Panc1 (cell line): ENCODE data around the gene PRLR. TPM values are rescaled to one million over a fixed set of nuclear protein-coding genes. Genes with fewer than 3 reads are reported as not detected.

Experiments used
- ATAC-seq: fragments of 200-7000 bp; cut with Tn5 transposase; 2 replicates; pipeline ENCODE4 v1.9.1; 2020; ENCODE audit warnings: mild to moderate bottlenecking, moderate library complexity
- BruUV-seq: library from RNA; stranded (reverse); fragments of 400-500 nt; replicated peaks from 2 replicates; lab custom pipeline; 2021; lab: Mats Ljungman, UMichigan
- CTCF ChIA-PET: fragments of 300-600 bp; sonication (Branson Sonifier 250); formaldehyde crosslinking; loops from one replicate; lab custom pipeline; 2022; ENCODE audit warnings: antibody characterized with exemption; lab: Charles Lee
- POLR2A ChIA-PET: fragments of 300-600 bp; sonication (Branson Sonifier 250); formaldehyde crosslinking; loops from one replicate; lab custom pipeline; 2022; ENCODE audit warnings: antibody characterized with exemption; lab: Charles Lee
- DNase-seq: peaks from one replicate; pipeline ENCODE4 v3.0.0-alpha.2; 2010; ENCODE audit warnings: low read depth, low spot score
- H3K27ac ChIP-seq: 2 replicates; pipeline ENCODE4 v1.5.1; 2011; ENCODE audit warnings: mild to moderate bottlenecking, low read length, inconsistent platforms
- H3K27me3 ChIP-seq: fragments of 200-500 bp; sonication (Bioruptor generic); 2 replicates; pipeline ENCODE4 v1.6.0; 2014; ENCODE audit warnings: low read length, inconsistent platforms; ENCODE audit not compliant: control insufficient read depth, insufficient read depth
- H3K36me3 ChIP-seq: fragments of 200-500 bp; sonication (Bioruptor generic); 2 replicates; pipeline ENCODE4 v1.5.1; 2014; ENCODE audit warnings: inconsistent platforms, mild to moderate bottlenecking, low read length, moderate library complexity; ENCODE audit not compliant: control insufficient read depth, insufficient read depth
- H3K4me1 ChIP-seq: 2 replicates; pipeline ENCODE4 v1.5.1; 2011; ENCODE audit warnings: inconsistent platforms, mild to moderate bottlenecking, low read length, moderate library complexity; ENCODE audit not compliant: control insufficient read depth, insufficient read depth
- H3K4me3 ChIP-seq, 2 experiments: 2 replicates each; pipeline ENCODE4 v1.5.1; 2011 to 2012; ENCODE audit warnings: low read depth in 2 of 2, low read length in 2 of 2, mild to moderate bottlenecking in 2 of 2, inconsistent platforms in 1 of 2, moderate library complexity in 1 of 2
- H3K9me3 ChIP-seq: fragments of 200-500 bp; sonication (Bioruptor generic); 2 replicates; pipeline ENCODE4 v1.5.1; 2014; ENCODE audit warnings: low read depth, mild to moderate bottlenecking, inconsistent platforms, low read length, moderate library complexity; ENCODE audit not compliant: control insufficient read depth, insufficient read depth
- POLR2AphosphoS5 ChIP-seq: IDR thresholded peaks from 2 replicates; pipeline ENCODE4 v1.6.1; 2012; ENCODE audit warnings: mild to moderate bottlenecking, low read depth, low read length, moderate library complexity
- SIN3A ChIP-seq: IDR thresholded peaks from 2 replicates; pipeline ENCODE4 v1.6.1; 2012; ENCODE audit warnings: low read depth, mild to moderate bottlenecking, low read length, moderate library complexity, borderline replicate concordance; ENCODE audit not compliant: insufficient read depth
- TCF7L2 ChIP-seq: IDR thresholded peaks from 2 replicates; pipeline ENCODE4 v1.6.1; 2011; ENCODE audit warnings: mild to moderate bottlenecking, low read depth, low read length, inconsistent platforms
- in situ Hi-C: cut with HindIII; loops from 2 replicates; pipeline ENCODE4 v1.10.0; 2016; ENCODE audit warnings: low sequenced_read_pairs, low pct_unique_long_range_greater_than_20kb
- intact Hi-C: fragments of 100-400 bp; cut with micrococcal nuclease; formaldehyde crosslinking; loops from one replicate; pipeline ENCODE4 v1.10.0; 2022; ENCODE audit not compliant: unreplicated experiment
- total RNA-seq: library from RNA; stranded (reverse); gene quantifications from one replicate; pipeline ENCODE4 v1.2.1, GENCODE V29; 2021; ENCODE audit not compliant: unreplicated experiment
- TF ChIP-seq, protein P1 (sequence below), 2 experiments: IDR thresholded peaks; 2 replicates each; pipeline ENCODE4 v1.6.1; 2011 to 2012; ENCODE audit warnings: low read depth in 2 of 2, control low read depth in 1 of 2, low read length in 1 of 2, mild to moderate bottlenecking in 1 of 2, moderate library complexity in 1 of 2; ENCODE audit not compliant: insufficient read depth in 1 of 2
- TF ChIP-seq, protein P2 (sequence below): fragments of 450-650 bp; IDR thresholded peaks from 2 replicates; pipeline ENCODE4 v1.5.1; 2017; ENCODE audit warnings: mild to moderate bottlenecking

The PRLR gene
- total RNA-seq, 1 experiment from 2014 or later: 0.46 TPM

DNA sequence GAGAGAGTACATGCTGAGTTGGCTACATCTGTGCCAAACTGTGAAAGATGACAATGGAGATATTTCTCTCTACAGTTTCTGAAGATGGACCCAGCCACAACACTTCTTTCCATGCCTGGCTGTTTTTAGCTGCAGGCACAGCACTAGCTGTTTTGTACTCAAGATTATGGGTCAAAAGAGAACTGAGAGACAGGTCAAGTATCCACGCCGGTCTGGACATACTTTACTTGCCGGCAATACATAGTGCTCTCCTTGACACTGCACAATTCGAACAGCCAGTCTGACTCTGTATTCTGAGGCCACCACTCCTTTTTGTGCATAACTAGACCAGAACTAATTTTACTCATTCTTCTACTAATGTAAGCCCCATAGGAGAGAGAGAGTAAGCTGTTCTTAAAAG lies 2.6 kb downstream of the PRLR start:
- intact Hi-C loops: loop anchor here (5.0 kb wide), 1 partner anchor 700 kb away; no protein-coding TSS in a partner anchor
- no peak overlapping the region for H3K27ac ChIP-seq
- H3K36me3 ChIP-seq: no peaks in the 10 kb centered on the region
- peaks cover 12% of the 10 kb centered on the region for H3K27me3 ChIP-seq
- H3K4me1 ChIP-seq: peaks cover 4% of the 10 kb centered on the region; the same call in 1 of the 2 replicates
- no TSS peak for BruUV-seq
- no peak overlapping the region for H3K4me3 ChIP-seq
- H3K9me3 ChIP-seq: no peaks in the 10 kb centered on the region
- in situ Hi-C loops: no loop called here
- POLR2A ChIA-PET: no interaction called here
- ATAC-seq (no peak), DNase-seq (no peak)
- TF ChIP-seq, protein P1, sequence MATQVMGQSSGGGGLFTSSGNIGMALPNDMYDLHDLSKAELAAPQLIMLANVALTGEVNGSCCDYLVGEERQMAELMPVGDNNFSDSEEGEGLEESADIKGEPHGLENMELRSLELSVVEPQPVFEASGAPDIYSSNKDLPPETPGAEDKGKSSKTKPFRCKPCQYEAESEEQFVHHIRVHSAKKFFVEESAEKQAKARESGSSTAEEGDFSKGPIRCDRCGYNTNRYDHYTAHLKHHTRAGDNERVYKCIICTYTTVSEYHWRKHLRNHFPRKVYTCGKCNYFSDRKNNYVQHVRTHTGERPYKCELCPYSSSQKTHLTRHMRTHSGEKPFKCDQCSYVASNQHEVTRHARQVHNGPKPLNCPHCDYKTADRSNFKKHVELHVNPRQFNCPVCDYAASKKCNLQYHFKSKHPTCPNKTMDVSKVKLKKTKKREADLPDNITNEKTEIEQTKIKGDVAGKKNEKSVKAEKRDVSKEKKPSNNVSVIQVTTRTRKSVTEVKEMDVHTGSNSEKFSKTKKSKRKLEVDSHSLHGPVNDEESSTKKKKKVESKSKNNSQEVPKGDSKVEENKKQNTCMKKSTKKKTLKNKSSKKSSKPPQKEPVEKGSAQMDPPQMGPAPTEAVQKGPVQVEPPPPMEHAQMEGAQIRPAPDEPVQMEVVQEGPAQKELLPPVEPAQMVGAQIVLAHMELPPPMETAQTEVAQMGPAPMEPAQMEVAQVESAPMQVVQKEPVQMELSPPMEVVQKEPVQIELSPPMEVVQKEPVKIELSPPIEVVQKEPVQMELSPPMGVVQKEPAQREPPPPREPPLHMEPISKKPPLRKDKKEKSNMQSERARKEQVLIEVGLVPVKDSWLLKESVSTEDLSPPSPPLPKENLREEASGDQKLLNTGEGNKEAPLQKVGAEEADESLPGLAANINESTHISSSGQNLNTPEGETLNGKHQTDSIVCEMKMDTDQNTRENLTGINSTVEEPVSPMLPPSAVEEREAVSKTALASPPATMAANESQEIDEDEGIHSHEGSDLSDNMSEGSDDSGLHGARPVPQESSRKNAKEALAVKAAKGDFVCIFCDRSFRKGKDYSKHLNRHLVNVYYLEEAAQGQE (IDR thresholded peaks at IDR 0.05; ENCODE audit: insufficient read depth in 1 of 2, low read depth in 2 of 2, low read length in 1 of 2): no peak
- no peak for TF ChIP-seq SIN3A
- CTCF ChIA-PET: no interaction called here

DNA sequence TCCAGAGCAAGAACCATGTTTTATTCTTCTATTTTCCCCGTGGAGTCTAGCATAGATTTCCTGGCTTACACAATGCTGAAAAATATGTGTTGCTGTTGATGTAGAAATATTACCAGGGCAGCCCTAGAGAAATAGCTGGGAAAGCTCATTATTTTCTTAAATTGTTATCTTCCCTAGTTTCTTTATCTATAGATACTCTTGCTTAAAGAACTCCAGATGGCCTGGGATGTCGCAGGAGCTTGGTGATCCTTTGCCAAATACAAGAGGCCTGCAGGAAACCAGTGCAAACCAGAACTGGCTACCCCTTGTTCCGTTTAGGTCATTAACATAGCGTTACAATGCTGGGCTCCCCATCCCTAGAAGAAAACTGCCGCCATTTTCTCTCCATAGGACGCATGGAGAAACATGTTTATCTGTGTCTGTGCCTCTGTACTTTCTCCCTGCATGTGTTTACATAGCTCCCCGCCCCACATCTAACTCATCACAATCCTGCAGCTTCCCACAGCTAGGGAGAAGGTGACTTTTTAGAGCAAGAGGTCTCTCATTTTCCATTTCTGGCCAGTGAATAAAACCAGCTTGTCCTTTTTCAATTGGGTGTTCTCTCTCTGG lies 6.4 kb downstream of the PRLR start:
- POLR2A ChIA-PET: no interaction called here
- no peaks in the 10 kb centered on the region for H3K4me1 ChIP-seq
- BruUV-seq: no TSS peak
- H3K27ac ChIP-seq: no peak overlapping the region
- no peaks in the 10 kb centered on the region for H3K9me3 ChIP-seq
- in situ Hi-C loops (no loop called here), intact Hi-C loops (no loop called here)
- no peak for ATAC-seq
- CTCF ChIA-PET: no interaction called here
- peaks cover 2% of the 10 kb centered on the region for H3K27me3 ChIP-seq
- no peak overlapping the region for H3K4me3 ChIP-seq
- TF ChIP-seq, protein P1 (IDR thresholded peaks at IDR 0.05; ENCODE audit: insufficient read depth in 1 of 2, low read depth in 2 of 2, low read length in 1 of 2): no peak
- TF ChIP-seq TCF7L2 (no peak), SIN3A (no peak), POLR2AphosphoS5 (no peak)
- TF ChIP-seq, protein P2, sequence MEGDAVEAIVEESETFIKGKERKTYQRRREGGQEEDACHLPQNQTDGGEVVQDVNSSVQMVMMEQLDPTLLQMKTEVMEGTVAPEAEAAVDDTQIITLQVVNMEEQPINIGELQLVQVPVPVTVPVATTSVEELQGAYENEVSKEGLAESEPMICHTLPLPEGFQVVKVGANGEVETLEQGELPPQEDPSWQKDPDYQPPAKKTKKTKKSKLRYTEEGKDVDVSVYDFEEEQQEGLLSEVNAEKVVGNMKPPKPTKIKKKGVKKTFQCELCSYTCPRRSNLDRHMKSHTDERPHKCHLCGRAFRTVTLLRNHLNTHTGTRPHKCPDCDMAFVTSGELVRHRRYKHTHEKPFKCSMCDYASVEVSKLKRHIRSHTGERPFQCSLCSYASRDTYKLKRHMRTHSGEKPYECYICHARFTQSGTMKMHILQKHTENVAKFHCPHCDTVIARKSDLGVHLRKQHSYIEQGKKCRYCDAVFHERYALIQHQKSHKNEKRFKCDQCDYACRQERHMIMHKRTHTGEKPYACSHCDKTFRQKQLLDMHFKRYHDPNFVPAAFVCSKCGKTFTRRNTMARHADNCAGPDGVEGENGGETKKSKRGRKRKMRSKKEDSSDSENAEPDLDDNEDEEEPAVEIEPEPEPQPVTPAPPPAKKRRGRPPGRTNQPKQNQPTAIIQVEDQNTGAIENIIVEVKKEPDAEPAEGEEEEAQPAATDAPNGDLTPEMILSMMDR: no peak
- DNase-seq: no peak
- no peaks in the 10 kb centered on the region for H3K36me3 ChIP-seq
